ENCODE measurements around the gene TAP1.

DNA sequence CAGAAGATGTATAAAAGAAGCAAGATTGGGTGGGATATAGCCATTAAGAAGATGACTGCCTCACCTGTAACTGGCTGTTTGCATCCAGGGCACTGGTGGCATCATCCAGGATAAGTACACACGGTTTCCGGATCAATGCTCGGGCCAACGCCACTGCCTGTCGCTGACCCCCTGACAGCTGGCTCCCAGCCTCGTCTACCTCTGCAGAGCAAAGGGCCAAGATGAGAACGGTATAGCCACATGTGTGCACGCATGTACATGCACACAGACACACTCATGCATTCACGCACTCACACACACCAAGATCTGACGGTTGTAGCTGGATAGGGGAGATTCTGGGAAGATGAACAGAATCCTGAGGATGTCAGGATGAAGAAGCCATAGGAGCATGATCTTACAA, 6.5 kb downstream of the TAP1 start:
- TF ChIP-seq, protein P1, sequence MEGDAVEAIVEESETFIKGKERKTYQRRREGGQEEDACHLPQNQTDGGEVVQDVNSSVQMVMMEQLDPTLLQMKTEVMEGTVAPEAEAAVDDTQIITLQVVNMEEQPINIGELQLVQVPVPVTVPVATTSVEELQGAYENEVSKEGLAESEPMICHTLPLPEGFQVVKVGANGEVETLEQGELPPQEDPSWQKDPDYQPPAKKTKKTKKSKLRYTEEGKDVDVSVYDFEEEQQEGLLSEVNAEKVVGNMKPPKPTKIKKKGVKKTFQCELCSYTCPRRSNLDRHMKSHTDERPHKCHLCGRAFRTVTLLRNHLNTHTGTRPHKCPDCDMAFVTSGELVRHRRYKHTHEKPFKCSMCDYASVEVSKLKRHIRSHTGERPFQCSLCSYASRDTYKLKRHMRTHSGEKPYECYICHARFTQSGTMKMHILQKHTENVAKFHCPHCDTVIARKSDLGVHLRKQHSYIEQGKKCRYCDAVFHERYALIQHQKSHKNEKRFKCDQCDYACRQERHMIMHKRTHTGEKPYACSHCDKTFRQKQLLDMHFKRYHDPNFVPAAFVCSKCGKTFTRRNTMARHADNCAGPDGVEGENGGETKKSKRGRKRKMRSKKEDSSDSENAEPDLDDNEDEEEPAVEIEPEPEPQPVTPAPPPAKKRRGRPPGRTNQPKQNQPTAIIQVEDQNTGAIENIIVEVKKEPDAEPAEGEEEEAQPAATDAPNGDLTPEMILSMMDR (IDR thresholded peaks at IDR 0.05; ENCODE audit: low read depth, low read length, poor library complexity, severe bottlenecking): no peak
- no peak for TF ChIP-seq EZH2phosphoT487 (IDR thresholded peaks at IDR 0.05; ENCODE audit: borderline replicate concordance, low read length)
